ENCODE measurements around the gene RCVRN. TPM values are rescaled to one million over a fixed set of nuclear protein-coding genes. Genes with fewer than 3 reads are reported as not detected.
A peak's percentile ranks its signal among the peaks of the same experiment; 100 is the strongest.
"Not testable (repeated sequence)": the region's sequence is repeated elsewhere in the genome, so short reads cannot be mapped to it uniquely, and the experiment has no call there.

Gene RCVRN
- total RNA-seq, 2 donors from 2014 or later, result not detected

GRCh38 chr17:9934331-9934730, 29.3 kb upstream of the RCVRN start:
- no peak overlapping the region for H3K27ac Mint-ChIP-seq

GRCh38 chr17:9932491-9932890, 27.4 kb upstream of the RCVRN start:
- H3K27me3 Mint-ChIP-seq (ENCODE audit: low read depth), result no peaks in the 10 kb centered on the region
- no peaks in the 10 kb centered on the region for H3K36me3 Mint-ChIP-seq (ENCODE audit: insufficient read depth in 2 of 2)
- no peak overlapping the region for H3K27ac Mint-ChIP-seq
- H3K4me1 Mint-ChIP-seq (ENCODE audit: low read depth), result no peaks in the 10 kb centered on the region
- ATAC-seq (replicated peaks in 1 of 2), result no peak
- no peak overlapping the region for H3K4me3 Mint-ChIP-seq
- no peak for DNase-seq
- no peaks in the 10 kb centered on the region for H3K9me3 Mint-ChIP-seq

More at GRCh38 chr17:9934331-9934730, 29.3 kb upstream of the RCVRN start:
- no peaks in the 10 kb centered on the region for H3K4me1 Mint-ChIP-seq (ENCODE audit: low read depth)
- no peak overlapping the region for H3K4me3 Mint-ChIP-seq
- DNase-seq (no peak), ATAC-seq (replicated peaks in 1 of 2) (no peak)
- no peaks in the 10 kb centered on the region for H3K27me3 Mint-ChIP-seq (ENCODE audit: low read depth)
- no peaks in the 10 kb centered on the region for H3K36me3 Mint-ChIP-seq (ENCODE audit: insufficient read depth in 2 of 2)
- H3K9me3 Mint-ChIP-seq, result no peaks in the 10 kb centered on the region

DNA sequence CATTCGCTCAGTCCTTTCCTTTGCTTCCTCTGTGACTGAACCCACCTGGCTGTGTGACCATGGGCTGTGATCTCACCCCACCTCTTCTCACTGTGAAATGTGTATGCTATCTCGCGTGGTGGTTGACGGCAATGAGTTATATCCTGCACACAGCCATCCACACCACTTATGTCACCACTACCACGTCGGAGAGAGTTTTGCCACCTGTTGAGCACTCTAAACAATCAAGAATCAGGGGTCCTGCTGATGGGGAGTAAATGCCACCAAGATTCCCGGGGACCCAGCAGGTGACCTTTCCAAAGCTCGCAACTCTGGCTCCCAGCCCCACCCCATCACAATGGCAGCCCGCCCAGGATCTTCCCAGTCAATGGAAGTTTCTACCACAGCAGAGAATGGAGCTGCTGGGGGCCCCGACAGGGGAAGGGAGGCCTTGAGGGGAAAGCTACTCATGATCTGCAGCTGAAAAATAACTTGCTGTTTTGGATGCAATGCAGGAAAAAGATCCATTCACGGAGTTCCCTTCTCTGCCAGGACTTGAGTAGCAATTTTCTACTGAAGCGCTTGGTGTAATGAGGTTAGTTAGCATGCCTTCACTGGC, 26.2 kb upstream of the RCVRN start:
- no peak overlapping the region for H3K4me3 Mint-ChIP-seq
- DNase-seq (no peak), ATAC-seq (replicated peaks in 1 of 2) (no peak)
- no peak overlapping the region for H3K27ac Mint-ChIP-seq
- no peaks in the 10 kb centered on the region for H3K36me3 Mint-ChIP-seq (ENCODE audit: insufficient read depth in 2 of 2)
- no peaks in the 10 kb centered on the region for H3K4me1 Mint-ChIP-seq (ENCODE audit: low read depth)
- no peaks in the 10 kb centered on the region for H3K9me3 Mint-ChIP-seq
- H3K27me3 Mint-ChIP-seq (ENCODE audit: low read depth), result no peaks in the 10 kb centered on the region

DNA sequence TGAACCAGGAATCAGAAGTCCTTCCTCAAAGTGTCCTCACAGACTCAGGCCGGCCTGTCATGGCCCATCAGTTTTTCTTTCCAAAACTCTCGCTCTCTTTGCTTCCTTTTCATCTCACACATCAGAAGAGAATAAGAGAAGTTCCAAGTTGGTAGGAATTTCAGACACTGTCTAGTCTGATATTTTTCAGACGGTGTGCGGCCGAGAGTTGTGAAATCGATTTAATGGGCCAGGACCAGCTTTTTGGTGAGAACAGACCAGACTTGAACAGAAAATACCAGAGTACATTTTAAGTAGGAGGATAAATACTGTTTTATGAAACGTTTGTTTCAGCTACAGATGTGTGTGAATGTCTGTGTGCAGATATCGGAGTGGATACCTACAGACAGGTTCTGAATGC, 24.8 kb upstream of the RCVRN start:
- peaks cover under 1% of the 10 kb centered on the region for H3K4me1 Mint-ChIP-seq (ENCODE audit: low read depth)
- H3K9me3 Mint-ChIP-seq, result no peaks in the 10 kb centered on the region
- DNase-seq (no peak), ATAC-seq (replicated peaks in 1 of 2) (no peak)
- no peak overlapping the region for H3K4me3 Mint-ChIP-seq
- no peaks in the 10 kb centered on the region for H3K27me3 Mint-ChIP-seq (ENCODE audit: low read depth)
- no peaks in the 10 kb centered on the region for H3K36me3 Mint-ChIP-seq (ENCODE audit: insufficient read depth in 2 of 2)
- H3K27ac Mint-ChIP-seq, result no peak overlapping the region

GRCh38 chr17:9928601-9929333, 23.7 kb upstream of the RCVRN start:
- no peak overlapping the region for H3K4me3 Mint-ChIP-seq

DNA sequence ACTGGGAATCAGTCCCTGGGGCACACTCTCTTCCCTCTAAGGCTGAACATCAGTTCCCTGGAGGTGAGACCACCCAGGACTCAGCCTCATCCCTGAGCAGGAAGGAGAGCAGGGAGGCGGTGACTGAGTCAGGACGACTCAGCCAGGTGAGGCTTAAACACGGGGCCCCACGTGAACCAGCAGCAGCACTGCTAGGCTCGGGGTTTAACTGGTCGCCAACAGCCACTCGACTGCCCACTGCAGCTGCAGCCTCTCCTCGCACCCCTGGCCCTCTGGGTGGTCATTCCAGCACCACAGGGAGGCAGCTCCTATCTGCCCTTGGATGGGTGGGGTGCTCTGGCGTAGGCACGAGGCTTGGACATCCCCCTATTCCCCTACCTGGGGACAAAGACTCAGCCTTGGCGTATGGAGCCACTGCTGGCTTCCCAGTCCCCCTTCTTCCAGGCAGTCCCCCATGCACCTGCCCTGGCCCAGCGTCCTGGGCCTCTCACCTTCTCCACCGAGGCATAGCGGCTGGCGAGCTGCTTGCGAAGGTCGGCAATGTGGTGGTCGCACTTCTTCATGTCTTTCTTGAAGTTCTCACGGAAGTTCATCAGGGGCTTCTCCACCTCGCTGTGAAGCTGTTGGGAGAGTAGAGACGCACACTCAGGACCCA, 21.2 kb upstream of the RCVRN start:
- no peak overlapping the region for H3K27ac Mint-ChIP-seq
- no peaks in the 10 kb centered on the region for H3K36me3 Mint-ChIP-seq (ENCODE audit: insufficient read depth in 2 of 2)
- H3K27me3 Mint-ChIP-seq (ENCODE audit: low read depth), result no peaks in the 10 kb centered on the region
- DNase-seq, result no peak
- ATAC-seq (replicated peaks in 1 of 2), result no peak
- H3K9me3 Mint-ChIP-seq, result no peaks in the 10 kb centered on the region
- peaks cover 5% of the 10 kb centered on the region for H3K4me1 Mint-ChIP-seq (ENCODE audit: low read depth)
- H3K4me3 Mint-ChIP-seq, result no peak overlapping the region

More at GRCh38 chr17:9928601-9929333, 23.7 kb upstream of the RCVRN start:
- Mint-ChIP-seq H3K36me3 (ENCODE audit: insufficient read depth in 2 of 2) (no peaks in the 10 kb centered on the region), H3K27me3 (ENCODE audit: low read depth) (no peaks in the 10 kb centered on the region), H3K4me1 (ENCODE audit: low read depth) (peaks cover 5% of the 10 kb centered on the region), H3K9me3 (no peaks in the 10 kb centered on the region), H3K27ac (no peak overlapping the region)
- ATAC-seq (replicated peaks in 1 of 2), result no peak
- no peak for DNase-seq

GRCh38 chr17:9925457-9925856, 20.4 kb upstream of the RCVRN start:
- Mint-ChIP-seq H3K27ac (no peak overlapping the region), H3K27me3 (ENCODE audit: low read depth) (no peaks in the 10 kb centered on the region), H3K9me3 (no peaks in the 10 kb centered on the region), H3K4me1 (ENCODE audit: low read depth) (peaks cover 5% of the 10 kb centered on the region), H3K36me3 (ENCODE audit: insufficient read depth in 2 of 2) (no peaks in the 10 kb centered on the region), H3K4me3 (no peak overlapping the region)
- ATAC-seq (replicated peaks in 1 of 2) (no peak), DNase-seq (no peak)

DNA sequence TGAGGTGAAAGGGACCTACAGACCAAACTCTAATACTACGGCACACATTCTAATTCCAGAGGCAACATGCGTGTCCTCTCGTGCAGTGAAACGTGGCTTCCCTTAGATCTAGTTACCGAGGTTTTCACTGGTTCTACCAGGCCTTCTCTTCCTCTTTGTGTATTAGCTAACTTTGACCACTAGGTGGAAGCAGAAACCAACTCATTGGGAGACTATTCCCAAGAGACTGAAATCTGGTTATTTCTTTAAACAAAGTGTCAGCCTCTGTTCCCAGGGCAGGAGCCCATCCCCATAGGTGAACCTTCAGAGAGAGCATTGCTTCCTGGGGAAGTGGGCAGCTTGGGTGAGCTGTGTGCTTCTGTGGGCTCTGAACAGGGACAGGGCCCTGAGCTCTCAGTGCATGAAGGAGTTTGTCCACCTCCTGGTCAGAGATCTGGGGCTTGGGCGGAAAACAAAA, 19.7 kb upstream of the RCVRN start:
- Mint-ChIP-seq H3K27ac (peak overlapping the region; percentile 13), H3K9me3 (no peaks in the 10 kb centered on the region), H3K4me1 (ENCODE audit: low read depth) (peaks cover 5% of the 10 kb centered on the region), H3K36me3 (ENCODE audit: insufficient read depth in 2 of 2) (no peaks in the 10 kb centered on the region), H3K4me3 (no peak overlapping the region), H3K27me3 (ENCODE audit: low read depth) (no peaks in the 10 kb centered on the region)
- ATAC-seq (replicated peaks in 1 of 2) (peak; percentile 36 to 41), DNase-seq (peak in 1 of 2 donors; percentile 21)

DNA sequence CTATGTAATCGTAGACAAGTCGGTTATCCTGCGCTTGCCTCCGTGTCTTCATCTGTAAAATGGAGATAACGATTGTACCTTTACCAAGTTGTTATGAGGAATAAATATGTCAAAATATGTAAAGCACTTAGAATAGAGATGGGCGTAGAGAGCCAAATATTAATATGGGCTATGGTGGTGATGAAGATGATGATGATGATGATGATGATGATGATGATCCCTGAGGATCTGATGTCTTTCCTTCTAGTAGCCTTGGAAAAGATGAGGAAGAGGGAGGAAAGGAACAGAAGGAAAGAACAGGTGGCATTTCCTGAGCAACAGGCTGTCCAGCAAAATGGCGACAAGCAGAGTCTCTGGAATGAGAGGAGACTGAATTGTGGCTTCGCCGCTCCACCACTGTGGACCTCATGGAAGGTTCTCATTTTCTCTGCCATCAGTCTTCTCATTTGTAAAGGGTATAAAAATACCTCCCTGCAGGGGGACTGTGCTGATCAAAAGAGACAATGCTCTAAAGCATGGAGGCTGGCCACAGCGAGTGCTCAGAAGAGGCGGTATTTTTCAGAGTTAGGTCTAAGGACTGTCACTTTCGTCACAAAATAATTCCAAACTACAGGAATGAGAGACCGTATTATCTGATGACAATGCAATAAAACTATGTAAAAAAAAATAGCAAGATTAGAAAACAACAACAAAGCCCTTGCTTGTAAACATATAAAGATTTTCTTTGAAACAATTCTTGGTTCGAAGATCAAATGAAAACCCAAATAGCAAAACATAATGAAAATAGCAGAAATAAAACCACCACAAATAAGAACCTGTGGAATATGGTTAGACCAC, 17.2 kb upstream of the RCVRN start:
- Mint-ChIP-seq H3K9me3 (no peaks in the 10 kb centered on the region), H3K36me3 (ENCODE audit: insufficient read depth in 2 of 2) (no peaks in the 10 kb centered on the region), H3K27me3 (ENCODE audit: low read depth) (no peaks in the 10 kb centered on the region), H3K4me3 (no peak overlapping the region), H3K27ac (no peak overlapping the region), H3K4me1 (ENCODE audit: low read depth) (peaks cover 5% of the 10 kb centered on the region)
- DNase-seq (no peak), ATAC-seq (replicated peaks in 1 of 2) (no peak)

GRCh38 chr17:9921216-9921615, 16.1 kb upstream of the RCVRN start:
- not testable (repeated sequence) for H3K36me3 Mint-ChIP-seq (ENCODE audit: insufficient read depth in 2 of 2); H3K4me3 Mint-ChIP-seq; H3K9me3 Mint-ChIP-seq; ATAC-seq (replicated peaks in 1 of 2); H3K4me1 Mint-ChIP-seq (ENCODE audit: low read depth); H3K27me3 Mint-ChIP-seq (ENCODE audit: low read depth); H3K27ac Mint-ChIP-seq; DNase-seq

DNA sequence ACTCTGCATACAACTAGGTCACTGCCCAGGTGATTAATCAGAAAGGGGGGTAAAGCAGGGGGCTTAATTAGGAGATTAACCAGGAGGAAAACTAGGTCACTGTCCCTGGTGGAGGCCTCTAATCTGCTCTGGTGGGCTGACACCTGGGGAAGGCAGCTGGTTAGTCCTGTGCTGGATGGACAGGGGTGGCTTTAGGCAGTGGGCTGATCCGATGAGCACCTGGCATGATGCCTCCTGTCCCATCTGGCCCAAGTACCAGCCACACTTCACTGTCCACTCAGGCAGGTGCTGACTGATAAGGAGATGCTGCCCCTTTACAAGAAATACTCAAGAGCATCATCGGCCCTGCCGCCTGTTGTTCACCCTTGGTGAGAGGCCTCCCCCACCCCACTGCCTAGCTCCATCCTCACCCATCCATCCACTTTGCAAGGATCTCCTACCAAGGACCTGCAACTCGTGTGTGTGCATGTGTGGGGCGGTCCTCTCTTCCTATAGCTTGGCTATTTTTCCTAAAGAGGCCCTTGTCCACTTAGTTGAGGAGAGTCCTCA, 13.8 kb upstream of the RCVRN start:
- DNase-seq (no peak), ATAC-seq (replicated peaks in 1 of 2) (no peak)
- no peak overlapping the region for H3K27ac Mint-ChIP-seq
- H3K4me1 Mint-ChIP-seq (ENCODE audit: low read depth), result no peaks in the 10 kb centered on the region
- no peaks in the 10 kb centered on the region for H3K27me3 Mint-ChIP-seq (ENCODE audit: low read depth)
- no peaks in the 10 kb centered on the region for H3K9me3 Mint-ChIP-seq
- H3K4me3 Mint-ChIP-seq, result no peak overlapping the region
- no peaks in the 10 kb centered on the region for H3K36me3 Mint-ChIP-seq (ENCODE audit: insufficient read depth in 2 of 2)

DNA sequence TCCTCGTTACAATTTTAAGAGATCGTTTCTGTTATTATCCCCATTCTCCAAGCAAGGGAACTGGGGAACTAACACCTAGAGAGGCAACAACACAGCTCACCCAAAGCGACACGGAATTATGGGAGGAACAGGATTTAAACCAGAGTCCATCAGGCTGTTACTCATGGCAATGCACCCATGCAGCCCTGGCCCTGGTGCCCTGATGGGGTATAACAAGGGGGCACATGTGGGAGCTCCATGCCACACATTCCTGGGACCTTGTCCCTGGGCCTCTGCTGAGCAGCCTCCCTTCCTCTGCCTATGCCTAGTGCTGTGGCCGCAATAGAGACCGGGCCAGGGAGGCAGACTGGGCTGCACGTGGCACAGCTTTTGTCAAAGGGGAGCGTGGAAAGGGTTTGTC, 13.3 kb upstream of the RCVRN start:
- H3K4me3 Mint-ChIP-seq, result no peak overlapping the region
- no peaks in the 10 kb centered on the region for H3K27me3 Mint-ChIP-seq (ENCODE audit: low read depth)
- no peaks in the 10 kb centered on the region for H3K4me1 Mint-ChIP-seq (ENCODE audit: low read depth)
- H3K36me3 Mint-ChIP-seq (ENCODE audit: insufficient read depth in 2 of 2), result no peaks in the 10 kb centered on the region
- DNase-seq (no peak), ATAC-seq (replicated peaks in 1 of 2) (no peak)
- no peak overlapping the region for H3K27ac Mint-ChIP-seq
- no peaks in the 10 kb centered on the region for H3K9me3 Mint-ChIP-seq

- Mint-ChIP-seq H3K4me1 (ENCODE audit: low read depth) (no peaks in the 10 kb centered on the region), H3K9me3 (no peaks in the 10 kb centered on the region), H3K4me3 (no peak overlapping the region), H3K27me3 (ENCODE audit: low read depth) (no peaks in the 10 kb centered on the region), H3K27ac (no peak overlapping the region), H3K36me3 (ENCODE audit: insufficient read depth in 2 of 2) (no peaks in the 10 kb centered on the region)
- DNase-seq (no peak), ATAC-seq (replicated peaks in 1 of 2) (no peak)
Observed at GRCh38 chr17:9917801-9918200, 12.7 kb upstream of the RCVRN start.
